HuH-7.5 (cell line): ENCODE measurements around the gene CACNA1B.

Source experiments
- DNase-seq: peaks from one replicate; pipeline ENCODE4 v3.0.0; 2011; ENCODE audit warnings: low spot score

The CACNA1B gene

DNA sequence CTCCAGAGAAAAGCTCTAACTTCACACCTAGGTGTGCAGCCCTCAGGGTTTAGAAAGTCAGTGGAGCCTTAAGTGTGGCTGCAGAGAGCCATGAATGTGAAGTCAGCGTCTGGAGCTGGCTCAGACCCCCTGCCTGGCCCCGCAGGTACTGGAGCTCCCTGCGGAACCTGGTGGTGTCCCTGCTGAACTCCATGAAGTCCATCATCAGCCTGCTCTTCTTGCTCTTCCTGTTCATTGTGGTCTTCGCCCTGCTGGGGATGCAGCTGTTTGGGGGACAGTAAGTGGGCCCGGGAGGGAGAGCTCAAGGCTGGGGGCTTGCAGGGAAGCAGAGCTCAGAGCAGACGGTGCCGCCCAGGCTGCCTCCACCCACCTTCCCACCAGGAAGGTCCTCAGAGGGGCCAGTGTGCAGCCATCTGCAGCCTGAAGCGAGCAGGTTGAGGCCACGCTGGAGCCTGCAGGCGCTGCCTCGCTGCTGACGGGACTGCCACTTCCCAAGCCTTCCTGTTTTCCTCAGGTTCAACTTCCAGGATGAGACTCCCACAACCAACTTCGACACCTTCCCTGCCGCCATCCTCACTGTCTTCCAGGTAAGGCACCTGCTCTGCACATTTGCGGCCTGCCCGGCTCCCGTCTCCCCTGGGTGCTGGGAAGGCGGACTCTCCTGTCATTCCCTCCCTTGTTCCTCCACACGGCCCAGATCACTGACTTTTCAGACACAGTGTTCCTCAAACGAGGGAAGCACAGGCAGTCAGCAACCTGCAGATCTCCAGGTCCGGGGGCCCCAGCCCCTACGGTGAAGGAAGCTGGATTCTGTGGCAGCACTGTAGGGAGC is 108.9 kb downstream of the CACNA1B start:
- no peak for DNase-seq

GRCh38 chr9:137987244-137988030 is 109.9 kb downstream of the CACNA1B start:
- DNase-seq: no peak

DNA sequence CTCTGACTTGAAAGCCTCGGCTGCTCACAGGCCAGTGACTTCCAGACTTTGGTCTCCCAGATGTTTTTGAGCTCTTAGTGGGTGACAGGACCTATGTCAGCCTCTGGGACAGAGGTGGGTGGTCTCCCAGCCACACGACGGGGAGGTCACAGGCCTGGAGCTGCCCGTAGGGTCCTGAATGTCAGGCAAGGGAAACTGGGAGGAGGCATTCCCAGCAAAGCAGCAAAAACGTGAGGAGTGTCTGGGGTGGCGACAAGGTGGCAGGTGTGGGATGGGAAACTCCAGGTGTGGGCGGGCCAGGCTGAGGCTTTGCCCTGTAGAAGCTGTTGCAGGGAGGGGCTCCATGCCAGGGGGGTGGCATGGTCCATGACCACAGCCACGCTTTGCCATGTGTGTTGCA is 110.5 kb downstream of the CACNA1B start:
- DNase-seq: no peak

DNA sequence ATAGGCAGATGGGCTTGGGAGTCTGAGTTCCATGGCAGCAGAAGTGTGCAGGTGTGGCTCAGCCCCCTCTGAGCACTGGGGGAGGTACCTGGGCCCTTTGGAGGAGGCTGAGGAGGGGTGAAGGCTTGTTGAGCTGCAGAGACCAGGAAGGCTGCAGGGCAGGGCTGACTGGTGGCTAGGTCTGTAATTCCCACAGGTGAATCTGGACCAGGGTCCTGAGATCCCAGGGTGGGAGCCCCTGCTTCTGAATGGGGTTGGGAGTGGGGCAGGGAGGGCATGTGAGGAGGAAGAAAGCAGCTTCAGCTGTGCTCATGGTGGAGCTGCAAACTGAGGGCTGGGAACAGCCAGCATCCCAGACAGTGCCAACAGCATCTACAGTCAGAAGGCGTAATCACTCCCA is 111.1 kb downstream of the CACNA1B start:
- DNase-seq: no peak

GRCh38 chr9:137989156-137989555 is 111.6 kb downstream of the CACNA1B start:
- DNase-seq: no peak

GRCh38 chr9:137989999-137990715 is 112.6 kb downstream of the CACNA1B start:
- DNase-seq: no peak

GRCh38 chr9:138003485-138004190 is 126.1 kb downstream of the CACNA1B start:
- DNase-seq: no peak

DNA sequence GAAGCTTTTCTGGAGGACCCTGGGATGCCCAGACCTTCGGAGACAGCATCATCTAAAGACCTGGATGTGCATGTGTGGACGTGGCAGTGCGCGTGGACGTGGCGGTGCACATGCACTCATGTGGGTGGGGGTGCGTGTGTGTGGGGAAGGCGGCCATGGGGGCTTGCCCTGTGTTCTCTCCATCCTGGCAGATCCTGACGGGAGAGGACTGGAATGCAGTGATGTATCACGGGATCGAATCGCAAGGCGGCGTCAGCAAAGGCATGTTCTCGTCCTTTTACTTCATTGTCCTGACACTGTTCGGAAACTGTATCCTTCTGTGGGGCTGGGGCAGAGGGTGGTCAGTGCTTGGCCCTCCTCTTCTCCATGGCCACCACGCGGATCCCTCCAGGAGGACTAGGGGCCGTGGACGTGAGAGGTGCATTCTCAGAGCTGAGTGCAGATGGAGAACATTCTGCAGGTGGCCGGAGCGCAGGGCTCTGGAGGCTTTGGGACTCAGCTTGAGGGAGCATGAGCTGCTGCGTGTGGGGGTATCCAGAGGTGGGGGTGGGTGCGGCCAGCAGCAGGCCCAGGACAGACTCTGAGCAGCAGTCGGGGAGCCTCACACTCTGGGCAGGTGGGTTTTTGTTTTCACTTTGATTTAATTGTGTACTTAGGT is 129.1 kb downstream of the CACNA1B start:
- no peak for DNase-seq

- no peak for DNase-seq
These were observed 130.0 kb downstream of the CACNA1B start for GRCh38 chr9:138007566-138007917.

- no peak for DNase-seq
These were observed 130.6 kb downstream of the CACNA1B start for GRCh38 chr9:138007918-138008841.

DNA sequence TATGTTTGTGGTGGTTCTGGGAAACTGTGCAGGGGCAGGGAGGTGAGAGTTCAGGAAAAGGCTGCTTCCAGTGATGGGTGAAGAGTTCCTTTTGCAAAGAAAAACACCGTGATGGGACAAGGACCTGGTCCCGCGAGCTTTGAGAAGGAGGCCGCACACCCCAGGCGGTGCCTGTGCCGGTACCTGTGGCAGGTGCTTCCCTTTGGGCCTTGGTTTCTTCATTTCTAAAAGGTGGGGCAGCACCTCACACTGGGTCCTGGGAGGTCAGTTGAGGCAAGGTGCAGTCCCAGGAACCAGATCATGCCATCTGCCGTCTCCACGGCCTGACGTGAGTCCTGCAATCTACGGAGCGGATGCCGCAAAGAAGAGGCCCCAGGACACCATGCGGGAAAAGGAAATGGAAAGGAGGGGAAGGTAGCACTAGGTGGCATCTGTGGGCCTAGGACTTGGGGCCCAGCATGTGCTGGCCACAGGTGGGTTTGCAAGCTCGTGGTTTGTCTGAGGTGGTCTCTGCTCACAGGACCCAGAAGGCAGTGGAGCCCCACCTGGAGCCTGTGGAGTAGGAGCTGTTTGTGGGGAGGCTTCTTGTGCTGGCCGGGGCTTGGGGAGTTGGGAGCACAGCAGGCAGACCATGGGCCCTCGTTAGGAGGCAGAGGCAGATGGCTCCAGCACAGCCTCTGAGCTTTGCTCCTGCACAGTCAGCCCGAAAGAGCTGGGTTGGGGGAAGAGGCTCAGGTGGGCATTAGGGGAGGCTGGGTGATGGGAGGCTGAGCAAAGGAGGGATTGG is 131.6 kb downstream of the CACNA1B start:
- no peak for DNase-seq

DNA sequence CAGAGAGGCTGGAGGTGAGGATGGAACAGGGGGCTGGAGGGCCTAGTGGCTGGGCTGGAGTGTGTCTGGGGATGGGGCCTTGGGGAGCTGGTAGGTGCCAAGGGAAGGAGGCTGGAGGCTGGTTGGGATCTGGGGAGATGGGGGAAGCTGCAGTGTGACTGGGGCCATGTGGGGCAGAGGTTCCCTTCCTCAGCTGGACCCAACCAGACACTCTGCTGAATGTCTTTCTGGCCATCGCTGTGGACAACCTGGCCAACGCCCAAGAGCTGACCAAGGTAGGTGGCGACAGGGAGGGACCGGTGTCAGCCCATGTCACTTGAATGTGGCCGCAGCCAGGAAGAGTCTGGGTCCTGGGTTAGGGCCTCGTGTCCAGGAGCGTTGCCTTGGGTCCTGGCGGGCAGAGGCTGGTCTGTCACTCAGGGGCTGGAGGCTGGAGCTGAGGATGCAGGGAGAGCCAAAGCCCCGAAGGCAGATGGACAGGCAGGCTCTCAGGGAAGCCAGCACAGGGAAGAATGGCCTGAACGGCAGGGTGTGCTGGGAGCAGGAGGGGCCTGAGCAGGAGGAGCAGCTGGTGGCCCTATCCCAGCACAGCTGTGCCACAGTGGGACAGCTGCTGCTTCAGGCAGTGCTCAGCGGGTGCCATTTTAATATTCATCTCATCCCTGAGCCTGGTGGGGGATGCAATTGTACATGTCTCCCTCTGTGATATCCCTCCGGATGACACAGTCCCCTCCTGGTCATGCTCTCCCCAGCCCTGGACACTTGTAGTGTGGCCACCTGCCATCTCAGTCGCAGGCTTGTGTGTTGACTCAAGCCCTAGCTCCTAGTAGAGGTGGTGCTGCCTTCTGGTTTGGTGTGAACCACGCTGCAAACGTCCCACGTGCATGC is 132.5 kb downstream of the CACNA1B start:
- no peak for DNase-seq

- DNase-seq: no peak
These were observed 133.3 kb downstream of the CACNA1B start for GRCh38 chr9:138010861-138011260.

GRCh38 chr9:138011951-138012500 is 134.4 kb downstream of the CACNA1B start:
- no peak for DNase-seq

GRCh38 chr9:138013273-138013672 is 135.7 kb downstream of the CACNA1B start:
- DNase-seq: no peak

GRCh38 chr9:138013836-138014562 is 136.4 kb downstream of the CACNA1B start:
- no peak for DNase-seq

DNA sequence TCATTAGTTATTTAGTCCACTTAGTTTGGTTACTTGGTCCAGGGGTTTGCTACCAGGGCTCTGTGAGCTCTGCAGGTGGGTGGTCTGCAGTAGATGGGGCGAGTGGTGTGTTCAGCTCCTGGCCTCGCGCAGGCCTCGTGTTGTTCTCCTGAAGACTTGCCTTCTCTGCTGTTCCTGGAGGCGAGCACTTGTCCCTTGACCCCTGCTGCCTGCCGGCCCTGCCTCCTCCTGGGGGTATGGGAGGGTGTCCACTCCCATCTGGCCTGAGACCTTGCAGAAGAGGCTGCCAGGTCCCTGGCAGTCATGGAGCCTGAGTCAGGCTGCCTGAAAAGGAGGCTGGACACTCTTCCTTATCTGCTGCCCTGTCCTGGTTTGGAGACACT is 137.0 kb downstream of the CACNA1B start:
- no peak for DNase-seq
